COLO829 (cell line): ENCODE results near the gene APCDD1L.
"Not testable (repeated sequence)": the region's sequence is repeated elsewhere in the genome, so short reads cannot be mapped to it uniquely, and the experiment has no call there.

Experiments
- DNase-seq: peaks from one replicate; pipeline ENCODE4 v3.0.0; 2012; ENCODE audit warnings: low spot score

Gene APCDD1L

DNA sequence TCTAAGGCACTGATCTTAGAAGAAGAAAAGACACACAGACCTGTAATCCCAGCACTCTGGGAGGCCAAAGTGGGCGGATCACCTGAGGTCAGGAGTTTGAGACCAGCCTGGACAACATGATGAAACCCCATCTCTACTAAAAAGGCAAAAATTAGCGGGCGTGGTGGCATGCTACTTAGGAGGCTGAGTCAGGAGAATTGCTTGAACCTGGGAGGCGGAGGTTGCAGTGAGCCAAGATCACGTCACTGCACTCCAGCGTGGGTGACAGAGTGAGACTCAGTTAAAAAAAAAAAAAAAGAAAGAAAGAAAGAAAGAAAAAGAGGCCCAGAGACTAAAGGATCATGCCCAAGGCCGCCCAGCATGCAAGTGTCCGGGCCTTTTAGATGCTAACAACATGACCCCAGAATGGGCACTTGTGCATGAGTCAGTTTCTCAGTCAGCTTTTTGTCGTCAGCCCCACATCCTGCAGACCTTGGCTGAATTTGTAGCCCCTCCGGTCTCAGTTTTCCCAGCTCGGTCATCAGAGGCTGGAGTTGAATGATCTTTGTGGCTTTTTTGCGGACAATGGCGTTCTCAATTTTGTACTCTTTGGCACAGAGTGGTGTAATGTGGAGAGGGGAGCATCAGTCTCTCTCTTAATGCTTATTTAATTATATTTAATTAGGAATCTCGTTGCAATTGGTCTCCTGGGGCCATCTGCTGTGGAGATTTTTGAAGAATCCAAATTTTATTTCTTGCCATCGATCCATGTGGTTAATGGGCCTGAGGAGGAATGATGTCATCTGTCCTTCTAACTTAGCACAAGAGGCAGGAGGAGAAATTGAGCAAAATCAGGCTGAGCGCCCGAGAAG lies 30.6 kb upstream of the APCDD1L start:
- no peak for DNase-seq

DNA sequence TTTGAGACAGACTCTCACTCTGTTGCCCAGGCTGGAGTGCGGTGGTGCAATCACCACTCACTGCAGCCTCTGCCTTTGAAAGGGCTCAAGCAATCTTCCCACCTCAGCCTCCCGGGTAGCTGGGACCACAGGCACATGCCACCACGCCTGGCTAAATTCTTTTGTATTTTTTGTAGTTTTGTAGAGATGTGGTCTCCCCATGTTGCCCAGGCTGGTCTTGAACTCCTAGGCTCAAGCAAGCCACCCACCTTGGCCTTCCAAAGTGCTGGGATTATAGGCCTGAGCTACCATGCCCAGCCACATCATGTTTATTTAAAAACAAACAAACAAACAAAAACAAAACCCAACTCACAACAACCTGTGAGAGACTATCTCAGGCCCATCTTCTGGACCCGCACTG lies 29.7 kb upstream of the APCDD1L start:
- no peak for DNase-seq

GRCh38 chr20:58544286-58544685 lies 29.1 kb upstream of the APCDD1L start:
- no peak for DNase-seq

GRCh38 chr20:58543274-58543673 lies 28.1 kb upstream of the APCDD1L start:
- DNase-seq = no peak

- DNase-seq = no peak
Measured at GRCh38 chr20:58542411-58543095, 27.4 kb upstream of the APCDD1L start.

GRCh38 chr20:58542034-58542410 lies 26.8 kb upstream of the APCDD1L start:
- DNase-seq = not testable (repeated sequence)

GRCh38 chr20:58538752-58539151 lies 23.6 kb upstream of the APCDD1L start:
- no peak for DNase-seq

- no peak for DNase-seq
Measured at GRCh38 chr20:58537831-58538230, 22.6 kb upstream of the APCDD1L start.

DNA sequence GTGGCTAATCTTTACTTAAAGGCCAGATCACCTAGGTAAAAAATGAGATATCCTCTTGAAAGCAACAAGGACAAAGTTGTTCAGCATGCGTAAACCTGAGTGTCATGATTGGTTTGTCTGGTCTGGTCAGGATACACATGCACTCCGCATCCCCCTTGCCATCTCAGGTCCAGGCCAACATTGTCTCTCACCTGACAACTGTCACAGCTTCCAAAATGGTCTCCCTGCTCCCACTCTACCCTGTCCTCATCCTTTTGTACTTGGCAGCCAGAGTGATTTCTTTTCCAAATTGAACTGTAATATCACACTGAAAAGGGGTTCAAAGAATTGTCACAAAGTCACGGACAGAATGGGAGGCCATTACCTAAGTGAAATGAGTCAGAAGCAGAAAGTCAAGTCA lies 21.1 kb upstream of the APCDD1L start:
- no peak for DNase-seq

DNA sequence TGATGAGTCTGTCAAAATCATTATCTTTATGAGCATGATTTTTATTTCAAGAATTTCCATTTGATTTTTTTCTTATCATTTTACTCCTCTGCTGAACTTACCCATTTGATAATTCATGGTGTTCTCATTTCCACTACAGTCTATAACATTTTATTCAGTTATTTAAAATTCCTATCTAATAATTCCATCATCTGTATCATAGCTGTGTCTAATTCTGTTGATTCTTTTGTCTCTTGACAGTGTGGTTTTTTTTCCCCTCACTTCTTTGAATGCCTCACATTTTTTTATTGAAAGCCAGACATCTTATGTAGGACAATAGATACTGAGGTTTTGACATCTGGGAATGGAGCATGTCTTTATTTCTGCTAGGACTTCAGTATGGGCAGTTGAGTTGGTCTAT lies 16.5 kb upstream of the APCDD1L start:
- no peak for DNase-seq

- no peak for DNase-seq
Measured at GRCh38 chr20:58531063-58531462, 15.9 kb upstream of the APCDD1L start.

DNA sequence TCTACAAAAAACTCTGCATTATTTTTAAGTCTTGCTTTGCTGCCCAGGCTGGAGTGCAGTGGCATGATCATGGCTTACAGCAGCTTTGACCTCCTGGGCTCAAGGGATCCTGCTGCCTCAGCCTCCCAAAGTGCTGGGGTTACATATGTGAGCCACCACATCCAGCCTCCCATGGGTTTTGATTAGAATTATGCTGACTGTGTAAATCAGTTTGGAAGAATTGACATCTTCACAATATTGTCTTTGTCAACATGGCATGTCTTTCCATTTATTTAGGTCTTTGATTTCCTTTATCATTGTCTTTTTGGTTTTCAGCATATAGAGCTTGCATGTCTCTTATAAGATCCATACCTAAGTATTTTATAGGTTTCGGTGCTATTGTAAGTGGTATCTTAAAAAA lies 13.2 kb upstream of the APCDD1L start:
- DNase-seq = no peak

- no peak for DNase-seq
Measured at GRCh38 chr20:58526411-58526810, 11.2 kb upstream of the APCDD1L start.

- DNase-seq = no peak
Measured at GRCh38 chr20:58524814-58525213, 9.6 kb upstream of the APCDD1L start.

DNA sequence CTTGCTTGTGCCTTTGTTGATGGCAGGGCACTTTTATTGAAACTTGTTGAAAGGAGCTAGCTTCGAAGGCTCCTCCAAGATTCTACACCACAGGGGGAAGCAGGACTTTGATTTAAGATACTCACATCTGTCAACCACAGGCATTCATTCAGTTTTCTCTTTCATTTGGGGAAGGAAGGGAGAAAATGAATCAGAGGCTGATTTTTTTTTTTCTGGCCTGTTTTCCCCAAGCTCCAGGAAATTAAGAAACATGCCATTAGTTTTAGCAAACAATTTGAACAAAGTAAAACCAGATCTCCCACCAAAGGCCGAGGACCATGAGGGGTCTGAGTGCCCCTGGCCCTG lies 8.7 kb upstream of the APCDD1L start:
- DNase-seq = no peak

GRCh38 chr20:58523072-58523970 lies 8.1 kb upstream of the APCDD1L start:
- no peak for DNase-seq

GRCh38 chr20:58522666-58523065 lies 7.5 kb upstream of the APCDD1L start:
- DNase-seq = no peak

DNA sequence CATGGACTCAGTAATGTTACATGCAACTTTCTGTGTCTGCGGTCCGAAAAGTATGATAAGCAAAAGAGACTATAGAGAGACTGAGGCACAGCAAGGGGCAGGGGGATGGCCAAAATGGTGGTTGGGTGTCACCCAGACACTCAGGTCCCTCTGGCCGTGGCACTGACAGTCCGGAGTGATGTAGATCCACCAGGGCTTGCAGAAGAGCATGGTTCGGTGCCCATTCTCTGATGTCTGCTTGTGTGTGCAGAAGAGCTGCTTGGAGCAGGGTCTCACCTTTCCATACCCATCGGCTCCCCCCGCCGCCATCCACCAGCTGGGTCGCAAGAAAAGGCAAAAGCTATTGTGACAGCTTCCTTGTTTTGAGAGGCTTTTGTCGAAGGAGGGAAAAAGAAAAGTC lies 6.6 kb upstream of the APCDD1L start:
- DNase-seq = no peak

GRCh38 chr20:58519940-58520712 lies 4.9 kb upstream of the APCDD1L start:
- no peak for DNase-seq

DNA sequence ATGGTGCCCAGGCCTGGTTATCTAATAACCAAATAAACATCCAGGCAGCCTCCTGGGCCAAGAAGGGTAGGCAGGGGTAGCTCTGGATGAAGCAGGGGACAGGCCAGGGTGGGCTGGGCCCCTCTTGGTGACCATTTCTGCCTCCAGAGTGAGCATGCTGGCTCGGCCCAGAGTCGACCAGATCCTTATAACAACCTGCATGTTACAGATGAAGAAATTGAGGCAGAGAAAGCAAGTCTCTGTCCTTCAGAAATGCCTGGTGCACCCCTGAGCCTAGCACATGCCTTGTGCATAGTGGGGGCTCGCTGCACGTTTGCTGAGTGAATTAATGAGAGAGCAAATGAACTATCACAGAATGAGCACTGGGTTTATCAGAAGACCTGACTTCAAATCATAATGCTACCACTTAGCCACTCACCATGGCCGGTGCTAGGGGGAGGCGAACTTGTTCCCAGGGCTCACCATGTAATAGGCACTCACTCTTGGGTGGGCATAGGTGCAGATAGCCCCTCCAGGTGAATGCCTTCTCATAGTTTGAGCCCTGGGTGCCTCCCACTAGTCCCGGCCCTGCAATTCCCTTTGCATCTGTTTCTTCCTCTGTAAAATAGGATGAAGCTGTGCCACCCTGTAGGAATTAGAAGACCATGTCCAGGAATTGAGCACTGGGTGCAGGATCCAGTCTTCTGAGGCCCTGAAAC lies 3.8 kb upstream of the APCDD1L start:
- no peak for DNase-seq

GRCh38 chr20:58518387-58518786 lies 3.2 kb upstream of the APCDD1L start:
- DNase-seq = no peak
